NCI-H526 (cell line): ENCODE measurements around the gene COX19.

Experiments used
- DNase-seq, 2 experiments: peaks; one replicate each; lab custom pipeline; 2025; lab: John Stamatoyannopoulos, UW

Gene COX19

GRCh38 chr7:991729-992656 is 16.6 kb upstream of the COX19 start:
- no peak for DNase-seq

GRCh38 chr7:990933-991728 is 15.8 kb upstream of the COX19 start:
- no peak for DNase-seq

- no peak for DNase-seq
These were observed 15.1 kb upstream of the COX19 start for GRCh38 chr7:990352-990932.

- DNase-seq = no peak
These were observed 13.7 kb upstream of the COX19 start for GRCh38 chr7:988963-989529.

GRCh38 chr7:988426-988911 is 13.1 kb upstream of the COX19 start:
- no peak for DNase-seq

- no peak for DNase-seq
These were observed 12.6 kb upstream of the COX19 start for GRCh38 chr7:987909-988308.

- no peak for DNase-seq
These were observed 11.7 kb upstream of the COX19 start for GRCh38 chr7:986766-987751.

GRCh38 chr7:985915-986741 is 10.8 kb upstream of the COX19 start:
- no peak for DNase-seq

- DNase-seq = no peak
These were observed 9.7 kb upstream of the COX19 start for GRCh38 chr7:985127-985416.

GRCh38 chr7:984361-985126 is 9.2 kb upstream of the COX19 start:
- no peak for DNase-seq

GRCh38 chr7:983616-984071 is 8.3 kb upstream of the COX19 start:
- no peak for DNase-seq

- DNase-seq = no peak
These were observed 7.8 kb upstream of the COX19 start, which contains the start of gene CYP2W1 for GRCh38 chr7:983004-983615. TSS of gene CYP2W1 (plus strand) at chr7:983181. CDS start at chr7:983212, 31 bp downstream.

- DNase-seq = no peak
These were observed 7.2 kb upstream of the COX19 start for GRCh38 chr7:982511-983003.

GRCh38 chr7:981793-982510 is 6.6 kb upstream of the COX19 start:
- peak; percentile 42 to 83 for DNase-seq

- DNase-seq = peak in 1 of 2 experiments; percentile 31
These were observed 4.7 kb upstream of the COX19 start for GRCh38 chr7:979886-980571.

- no peak for DNase-seq
These were observed 3.8 kb upstream of the COX19 start for GRCh38 chr7:979151-979550.

GRCh38 chr7:978416-979091 is 3.2 kb upstream of the COX19 start:
- DNase-seq = no peak
